Hematopoietic multipotent progenitor cell (in vitro differentiated cells): ENCODE data around the gene GOLGA6L2. TPM values are rescaled to one million over a fixed set of nuclear protein-coding genes. Genes with fewer than 3 reads are reported as not detected.
A peak's percentile ranks its signal among the peaks of the same experiment; 100 is the strongest.
"Not testable (repeated sequence)": the region's sequence is repeated elsewhere in the genome, so short reads cannot be mapped to it uniquely, and the experiment has no call there.

Experiments used
- DNase-seq, 3 donors: peaks; one replicate each; pipeline ENCODE4 v3.0.0-alpha.2; 2011 to 2015; ENCODE audit warnings: low read depth in 2 of 3, low spot score in 2 of 3
- total RNA-seq: library from RNA; depleted of rRNA; stranded (reverse); fragments of >200 nt; gene quantifications from one replicate; pipeline ENCODE4 v1.2.3, GENCODE V29; 2012

GOLGA6L2 gene
- total RNA-seq = not detected

GRCh38 chr15:23447107-23447500 is at the start of gene GOLGA6L2:
GOLGA6L2 (minus strand) TSS chr15:23447243; CDS start chr15:23447181, 62 bp downstream.
- DNase-seq = no peak

GRCh38 chr15:23484870-23485269 is 37.8 kb upstream of the GOLGA6L2 start:
- DNase-seq = no peak

- no peak for DNase-seq
Measured at GRCh38 chr15:23483821-23484299, 36.8 kb upstream of the GOLGA6L2 start.

- DNase-seq = no peak
Measured at GRCh38 chr15:23482764-23483489, 35.9 kb upstream of the GOLGA6L2 start.

- no peak for DNase-seq
Measured at GRCh38 chr15:23482228-23482627, 35.2 kb upstream of the GOLGA6L2 start.

GRCh38 chr15:23477920-23478319 is 30.9 kb upstream of the GOLGA6L2 start:
- DNase-seq = no peak

- no peak for DNase-seq
Measured at GRCh38 chr15:23472678-23473077, 25.6 kb upstream of the GOLGA6L2 start.

GRCh38 chr15:23472033-23472432 is 25.0 kb upstream of the GOLGA6L2 start:
- DNase-seq = no peak

GRCh38 chr15:23467110-23467600 is 20.1 kb upstream of the GOLGA6L2 start:
- DNase-seq = peak in 2 of 3 donors; percentile 8 to 42

GRCh38 chr15:23457890-23458289 is 10.8 kb upstream of the GOLGA6L2 start:
- DNase-seq = no peak

- no peak for DNase-seq
Measured at GRCh38 chr15:23446215-23447106, 582 bp downstream of the GOLGA6L2 start.

GRCh38 chr15:23444269-23444668 is 2.8 kb downstream of the GOLGA6L2 start:
- DNase-seq = no peak

GRCh38 chr15:23441204-23441603 is 5.8 kb downstream of the GOLGA6L2 start:
- DNase-seq = no peak

- no peak for DNase-seq
Measured at GRCh38 chr15:23440596-23440995, 6.4 kb downstream of the GOLGA6L2 start.

- DNase-seq = no peak
Measured at GRCh38 chr15:23439513-23439912, 7.5 kb downstream of the GOLGA6L2 start.

- no peak for DNase-seq
Measured at GRCh38 chr15:23438816-23439466, 8.1 kb downstream of the GOLGA6L2 start.

- no peak for DNase-seq
Measured at GRCh38 chr15:23437673-23438072, 9.4 kb downstream of the GOLGA6L2 start.

- DNase-seq = no peak
Measured at GRCh38 chr15:23437146-23437545, 9.9 kb downstream of the GOLGA6L2 start.

- no peak for DNase-seq
Measured at GRCh38 chr15:23436421-23436820, 10.6 kb downstream of the GOLGA6L2 start.

- DNase-seq = not testable (repeated sequence)
Measured at GRCh38 chr15:23434699-23435098, 12.3 kb downstream of the GOLGA6L2 start.

- DNase-seq = not testable (repeated sequence)
Measured at GRCh38 chr15:23425327-23425726, 21.7 kb downstream of the GOLGA6L2 start.
